Suprapubic skin (tissue), 3 donors: Measurements from ENCODE around the gene CNPY2.

Source experiments
- CTCF ChIP-seq, 2 donors: fragments of 200-600 bp in 1 of 2; fragments of 450-650 bp in 1 of 2; sonication (generic) in 1 of 2; IDR thresholded peaks; one replicate each; pipeline ENCODE4 v1.5.1; 2016 to 2019; ENCODE audit warnings: antibody characterized with exemption in 2 of 2, mild to moderate bottlenecking in 1 of 2, moderate library complexity in 1 of 2
- POLR2A ChIP-seq, 2 donors: fragments of 450-650 bp; IDR thresholded peaks; one replicate each; pipeline ENCODE4 v1.6.1; 2017; ENCODE audit warnings: antibody characterized with exemption in 2 of 2, mild to moderate bottlenecking in 2 of 2, moderate library complexity in 2 of 2

GRCh38 chr12:56304872-56305590, 10.8 kb downstream of the CNPY2 start:
- TF ChIP-seq POLR2A (IDR thresholded peaks at IDR 0.05) (no peak), CTCF (IDR thresholded peaks at IDR 0.05) (no peak)
